Measurements from ENCODE around the gene ZSWIM3.

- TF ChIP-seq EP300 (IDR thresholded peaks at IDR 0.05; ENCODE audit: borderline replicate concordance in 1 of 2, low read depth in 2 of 2, low read length in 2 of 2) (no peak), CBX8 (IDR thresholded peaks at IDR 0.05; ENCODE audit: borderline replicate concordance, low read depth, low read length) (no peak), EZH2 (IDR thresholded peaks at IDR 0.05; ENCODE audit: low read depth, low read length, severe bottlenecking) (no peak), CHD2 (IDR thresholded peaks at IDR 0.05; ENCODE audit: low read length) (no peak), TEAD4 (IDR thresholded peaks at IDR 0.05; ENCODE audit: low read depth, low read length) (no peak), MAFK (IDR thresholded peaks at IDR 0.05; ENCODE audit: low read depth, low read length) (no peak), CTCF (IDR thresholded peaks at IDR 0.05; ENCODE audit: control extremely low read depth in 1 of 3, insufficient read depth in 1 of 3, low read depth in 1 of 3, low read length in 3 of 3) (no peak), FOSL1 (IDR thresholded peaks at IDR 0.05; ENCODE audit: insufficient read depth, low read depth, low read length) (no peak)
These were observed 61.5 kb downstream of the ZSWIM3 start for GRCh38 chr20:45918779-45919537.
